Peyer's patch (tissue), 4 donors: Measurements from ENCODE around the gene PPM1L.

Experiments
- CTCF ChIP-seq, 6 experiments: fragments of 450-650 bp in 4 of 6; fragments of 200-600 bp in 2 of 6; sonication (generic) in 1 of 6; IDR thresholded peaks; one replicate each; pipeline ENCODE4 v1.5.1; 2017 to 2019; ENCODE audit warnings: antibody characterized with exemption in 6 of 6, mild to moderate bottlenecking in 3 of 6, moderate library complexity in 1 of 6
- POLR2A ChIP-seq, 2 donors: fragments of 450-650 bp; IDR thresholded peaks; one replicate each; pipeline ENCODE4 v1.5.1; 2017; ENCODE audit warnings: antibody characterized with exemption in 2 of 2, mild to moderate bottlenecking in 2 of 2, moderate library complexity in 2 of 2

- TF ChIP-seq POLR2A (IDR thresholded peaks at IDR 0.05) (no peak), CTCF (IDR thresholded peaks at IDR 0.05) (no peak)
Measured at GRCh38 chr3:160709477-160710182, 46.4 kb upstream of the PPM1L start.
